Measurements from ENCODE around the gene GPR27.

GPR27 gene

DNA sequence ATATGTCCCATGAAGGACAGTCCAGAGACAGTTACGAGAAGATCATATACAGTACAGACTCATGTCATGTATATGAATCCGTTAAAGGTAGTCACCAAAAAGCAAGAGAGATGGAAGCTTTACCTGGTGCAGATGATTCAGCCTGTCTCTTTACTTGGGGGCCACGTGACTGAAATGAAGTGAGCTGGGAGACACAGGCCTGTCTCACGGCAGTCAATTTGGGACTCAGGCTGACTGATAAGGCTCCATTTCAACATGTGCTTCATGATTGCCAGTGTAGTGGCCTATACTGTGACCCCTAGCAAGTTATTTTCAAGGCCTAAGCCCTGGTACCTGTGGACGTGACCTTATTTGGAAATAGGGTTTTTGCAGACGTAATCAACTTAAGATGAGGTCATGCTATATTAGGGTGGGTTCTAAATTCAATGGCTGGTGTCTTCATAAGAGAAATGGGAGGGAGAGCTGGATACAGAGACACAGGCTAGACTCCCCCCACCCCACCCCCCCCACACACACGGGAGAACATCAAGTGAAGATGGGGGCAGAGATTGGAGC lies 34.3 kb downstream of the GPR27 start:
- no peak for DNase-seq

GRCh38 chr3:71789922-71790321 lies 36.3 kb downstream of the GPR27 start:
- no peak for DNase-seq

GRCh38 chr3:71791634-71792033 lies 38.0 kb downstream of the GPR27 start:
- DNase-seq: no peak

DNA sequence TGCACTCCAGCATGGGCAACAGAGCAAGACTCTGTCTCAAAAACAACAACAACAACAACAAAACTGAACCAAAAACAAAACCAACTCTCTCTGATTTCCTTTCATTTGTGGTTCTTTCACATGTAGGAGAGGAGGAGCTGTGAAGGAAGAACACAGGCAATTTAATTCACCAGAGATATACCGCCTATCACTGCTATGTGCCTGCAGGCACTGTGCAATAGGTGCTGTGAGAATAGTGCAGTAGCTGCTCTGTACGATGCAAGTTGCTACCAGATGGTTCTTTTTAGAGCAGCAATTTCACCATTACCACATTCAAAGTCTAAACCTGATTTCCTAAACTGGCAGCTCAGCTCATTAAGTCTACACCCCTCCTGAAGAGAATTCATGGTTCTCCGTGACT lies 42.6 kb downstream of the GPR27 start:
- no peak for DNase-seq

- DNase-seq: no peak
Measured at GRCh38 chr3:71797455-71797854, 43.8 kb downstream of the GPR27 start.

DNA sequence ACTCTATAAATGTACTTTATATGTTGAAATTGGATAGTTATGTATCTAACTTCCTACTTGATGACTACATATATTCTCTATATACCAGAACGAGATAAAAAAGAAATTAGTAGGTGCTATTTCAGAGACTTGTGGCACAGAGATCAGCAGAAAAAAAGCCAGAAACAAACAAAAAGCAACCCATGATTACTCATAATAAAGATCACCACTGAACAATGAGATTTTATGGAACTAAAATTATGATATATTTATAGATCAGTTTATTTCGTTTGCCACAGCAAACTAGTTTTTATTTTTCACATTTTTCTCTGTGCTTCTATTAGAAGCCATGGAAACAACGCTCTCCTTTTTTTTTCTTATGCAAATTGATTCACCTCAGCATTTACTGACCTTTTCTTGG lies 46.4 kb downstream of the GPR27 start:
- DNase-seq: no peak

GRCh38 chr3:71801986-71802385 lies 48.3 kb downstream of the GPR27 start:
- DNase-seq: no peak

DNA sequence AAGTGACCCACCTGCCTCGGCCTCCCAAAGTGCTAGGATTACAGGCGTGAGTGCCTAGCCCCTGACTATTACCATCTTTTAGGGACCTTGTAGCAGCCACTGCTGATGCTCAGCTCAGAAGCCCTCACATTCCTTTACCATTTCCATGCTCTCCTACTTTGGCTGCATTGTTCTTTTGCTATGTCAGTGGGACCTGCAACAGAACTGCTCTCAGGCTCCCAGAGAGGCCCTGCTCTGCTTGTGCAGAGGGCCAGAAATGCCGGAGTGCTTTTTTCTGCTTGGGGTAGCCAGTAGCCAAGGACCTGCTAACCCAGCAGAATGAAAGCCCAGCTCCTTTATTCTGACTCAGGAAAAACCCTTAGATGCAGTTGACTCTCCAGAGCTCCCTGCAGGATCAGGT lies 49.6 kb downstream of the GPR27 start:
- DNase-seq: no peak

GRCh38 chr3:71805199-71805598 lies 51.5 kb downstream of the GPR27 start:
- DNase-seq: peak; percentile 70

GRCh38 chr3:71805691-71806090 lies 52.0 kb downstream of the GPR27 start:
- no peak for DNase-seq
